ENCODE data around the gene DLL1.

DLL1 gene

GRCh38 chr6:170280689-170281045 is 10.2 kb downstream of the DLL1 start:
- Histone ChIP-seq H3K4me2 (ENCODE audit: low read length) (no peak overlapping the region), H3K36me3 (replicated peaks; ENCODE audit: low read depth, low read length) (no peaks in the 10 kb centered on the region), H3K9me3 (ENCODE audit: insufficient read depth, low read length) (no peaks in the 10 kb centered on the region), H3K79me2 (ENCODE audit: low read length) (no peaks in the 10 kb centered on the region), H3K9ac (ENCODE audit: low read length) (no peak overlapping the region), H2AFZ (ENCODE audit: low read depth, low read length) (no peak overlapping the region), H4K20me1 (ENCODE audit: insufficient read depth, low read length) (no peaks in the 10 kb centered on the region), H3K27me3 (ENCODE audit: low read depth, low read length) (no peaks in the 10 kb centered on the region), H3K4me1 (ENCODE audit: low read length) (no peaks in the 10 kb centered on the region), H3K27ac (ENCODE audit: low read length) (no peak overlapping the region), H3K4me3 (ENCODE audit: low read length) (no peak overlapping the region)
- TF ChIP-seq CTCF (IDR thresholded peaks at IDR 0.05; ENCODE audit: low read depth, low read length) (no peak), EZH2phosphoT487 (IDR thresholded peaks at IDR 0.05; ENCODE audit: low read depth) (no peak)

GRCh38 chr6:170279977-170280688 is 10.7 kb downstream of the DLL1 start:
- Histone ChIP-seq H3K79me2 (ENCODE audit: low read length) (no peaks in the 10 kb centered on the region), H3K4me3 (ENCODE audit: low read length) (no peak overlapping the region), H3K36me3 (replicated peaks; ENCODE audit: low read depth, low read length) (no peaks in the 10 kb centered on the region), H3K27me3 (ENCODE audit: low read depth, low read length) (no peaks in the 10 kb centered on the region), H2AFZ (ENCODE audit: low read depth, low read length) (no peak overlapping the region), H3K4me2 (ENCODE audit: low read length) (no peak overlapping the region), H3K4me1 (ENCODE audit: low read length) (no peaks in the 10 kb centered on the region), H3K9ac (ENCODE audit: low read length) (no peak overlapping the region), H3K27ac (ENCODE audit: low read length) (no peak overlapping the region), H3K9me3 (ENCODE audit: insufficient read depth, low read length) (no peaks in the 10 kb centered on the region), H4K20me1 (ENCODE audit: insufficient read depth, low read length) (no peaks in the 10 kb centered on the region)
- TF ChIP-seq CTCF (IDR thresholded peaks at IDR 0.05; ENCODE audit: low read depth, low read length) (no peak), EZH2phosphoT487 (IDR thresholded peaks at IDR 0.05; ENCODE audit: low read depth) (no peak)

DNA sequence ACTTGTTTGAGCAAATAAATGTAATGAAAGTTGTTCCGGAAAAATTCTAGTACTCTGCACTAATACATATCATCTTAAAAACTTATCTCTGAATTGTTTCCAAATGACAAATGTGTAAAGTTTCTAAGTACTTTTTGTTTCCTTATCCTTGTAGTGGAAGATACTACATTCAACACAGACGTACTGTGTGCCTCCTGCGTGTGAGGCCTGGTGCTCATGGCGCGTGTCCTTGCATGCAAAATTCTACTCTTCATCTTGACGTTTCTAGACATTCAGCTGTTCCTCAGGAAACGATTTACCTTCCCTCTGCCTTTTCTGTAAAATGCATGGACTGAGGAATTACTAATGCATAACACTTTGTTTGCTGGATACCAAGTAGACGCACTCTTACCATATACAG is 11.5 kb downstream of the DLL1 start:
- Histone ChIP-seq H3K4me2 (ENCODE audit: low read length) (no peak overlapping the region), H2AFZ (ENCODE audit: low read depth, low read length) (no peak overlapping the region), H3K9ac (ENCODE audit: low read length) (no peak overlapping the region), H3K4me3 (ENCODE audit: low read length) (no peak overlapping the region), H3K9me3 (ENCODE audit: insufficient read depth, low read length) (no peaks in the 10 kb centered on the region), H3K27me3 (ENCODE audit: low read depth, low read length) (no peaks in the 10 kb centered on the region), H3K36me3 (replicated peaks; ENCODE audit: low read depth, low read length) (no peaks in the 10 kb centered on the region), H3K79me2 (ENCODE audit: low read length) (no peaks in the 10 kb centered on the region), H3K4me1 (ENCODE audit: low read length) (no peaks in the 10 kb centered on the region), H3K27ac (ENCODE audit: low read length) (no peak overlapping the region), H4K20me1 (ENCODE audit: insufficient read depth, low read length) (no peaks in the 10 kb centered on the region)
- TF ChIP-seq CTCF (IDR thresholded peaks at IDR 0.05; ENCODE audit: low read depth, low read length) (no peak), EZH2phosphoT487 (IDR thresholded peaks at IDR 0.05; ENCODE audit: low read depth) (no peak)

GRCh38 chr6:170278743-170279094 is 12.2 kb downstream of the DLL1 start:
- Histone ChIP-seq H3K4me2 (ENCODE audit: low read length) (no peak overlapping the region), H4K20me1 (ENCODE audit: insufficient read depth, low read length) (no peaks in the 10 kb centered on the region), H3K4me3 (ENCODE audit: low read length) (no peak overlapping the region), H3K9me3 (ENCODE audit: insufficient read depth, low read length) (no peaks in the 10 kb centered on the region), H2AFZ (ENCODE audit: low read depth, low read length) (no peak overlapping the region), H3K27ac (ENCODE audit: low read length) (no peak overlapping the region), H3K4me1 (ENCODE audit: low read length) (no peaks in the 10 kb centered on the region), H3K36me3 (replicated peaks; ENCODE audit: low read depth, low read length) (no peaks in the 10 kb centered on the region), H3K9ac (ENCODE audit: low read length) (no peak overlapping the region), H3K27me3 (ENCODE audit: low read depth, low read length) (no peaks in the 10 kb centered on the region), H3K79me2 (ENCODE audit: low read length) (no peaks in the 10 kb centered on the region)
- TF ChIP-seq CTCF (IDR thresholded peaks at IDR 0.05; ENCODE audit: low read depth, low read length) (no peak), EZH2phosphoT487 (IDR thresholded peaks at IDR 0.05; ENCODE audit: low read depth) (no peak)

Data from OCI-LY3 (cell line).